Activated CD4-positive, CD25-positive, alpha-beta regulatory T cell treated with anti-CD3 and anti-CD28 coated beads, Interleukin-2, amount 50 U/mL, for 72 hours (primary cell): ENCODE results near the gene DNAH9.

Source experiments
- DNase-seq: peaks from one replicate; pipeline ENCODE4 v3.0.0; 2021

Gene DNAH9, protein sequence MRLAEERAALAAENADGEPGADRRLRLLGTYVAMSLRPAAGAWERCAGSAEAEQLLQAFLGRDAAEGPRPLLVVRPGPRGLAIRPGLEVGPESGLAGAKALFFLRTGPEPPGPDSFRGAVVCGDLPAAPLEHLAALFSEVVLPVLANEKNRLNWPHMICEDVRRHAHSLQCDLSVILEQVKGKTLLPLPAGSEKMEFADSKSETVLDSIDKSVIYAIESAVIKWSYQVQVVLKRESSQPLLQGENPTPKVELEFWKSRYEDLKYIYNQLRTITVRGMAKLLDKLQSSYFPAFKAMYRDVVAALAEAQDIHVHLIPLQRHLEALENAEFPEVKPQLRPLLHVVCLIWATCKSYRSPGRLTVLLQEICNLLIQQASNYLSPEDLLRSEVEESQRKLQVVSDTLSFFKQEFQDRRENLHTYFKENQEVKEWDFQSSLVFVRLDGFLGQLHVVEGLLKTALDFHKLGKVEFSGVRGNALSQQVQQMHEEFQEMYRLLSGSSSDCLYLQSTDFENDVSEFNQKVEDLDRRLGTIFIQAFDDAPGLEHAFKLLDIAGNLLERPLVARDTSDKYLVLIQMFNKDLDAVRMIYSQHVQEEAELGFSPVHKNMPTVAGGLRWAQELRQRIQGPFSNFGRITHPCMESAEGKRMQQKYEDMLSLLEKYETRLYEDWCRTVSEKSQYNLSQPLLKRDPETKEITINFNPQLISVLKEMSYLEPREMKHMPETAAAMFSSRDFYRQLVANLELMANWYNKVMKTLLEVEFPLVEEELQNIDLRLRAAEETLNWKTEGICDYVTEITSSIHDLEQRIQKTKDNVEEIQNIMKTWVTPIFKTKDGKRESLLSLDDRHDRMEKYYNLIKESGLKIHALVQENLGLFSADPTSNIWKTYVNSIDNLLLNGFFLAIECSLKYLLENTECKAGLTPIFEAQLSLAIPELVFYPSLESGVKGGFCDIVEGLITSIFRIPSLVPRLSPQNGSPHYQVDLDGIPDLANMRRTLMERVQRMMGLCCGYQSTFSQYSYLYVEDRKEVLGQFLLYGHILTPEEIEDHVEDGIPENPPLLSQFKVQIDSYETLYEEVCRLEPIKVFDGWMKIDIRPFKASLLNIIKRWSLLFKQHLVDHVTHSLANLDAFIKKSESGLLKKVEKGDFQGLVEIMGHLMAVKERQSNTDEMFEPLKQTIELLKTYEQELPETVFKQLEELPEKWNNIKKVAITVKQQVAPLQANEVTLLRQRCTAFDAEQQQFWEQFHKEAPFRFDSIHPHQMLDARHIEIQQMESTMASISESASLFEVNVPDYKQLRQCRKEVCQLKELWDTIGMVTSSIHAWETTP (N-terminal part only)

DNA sequence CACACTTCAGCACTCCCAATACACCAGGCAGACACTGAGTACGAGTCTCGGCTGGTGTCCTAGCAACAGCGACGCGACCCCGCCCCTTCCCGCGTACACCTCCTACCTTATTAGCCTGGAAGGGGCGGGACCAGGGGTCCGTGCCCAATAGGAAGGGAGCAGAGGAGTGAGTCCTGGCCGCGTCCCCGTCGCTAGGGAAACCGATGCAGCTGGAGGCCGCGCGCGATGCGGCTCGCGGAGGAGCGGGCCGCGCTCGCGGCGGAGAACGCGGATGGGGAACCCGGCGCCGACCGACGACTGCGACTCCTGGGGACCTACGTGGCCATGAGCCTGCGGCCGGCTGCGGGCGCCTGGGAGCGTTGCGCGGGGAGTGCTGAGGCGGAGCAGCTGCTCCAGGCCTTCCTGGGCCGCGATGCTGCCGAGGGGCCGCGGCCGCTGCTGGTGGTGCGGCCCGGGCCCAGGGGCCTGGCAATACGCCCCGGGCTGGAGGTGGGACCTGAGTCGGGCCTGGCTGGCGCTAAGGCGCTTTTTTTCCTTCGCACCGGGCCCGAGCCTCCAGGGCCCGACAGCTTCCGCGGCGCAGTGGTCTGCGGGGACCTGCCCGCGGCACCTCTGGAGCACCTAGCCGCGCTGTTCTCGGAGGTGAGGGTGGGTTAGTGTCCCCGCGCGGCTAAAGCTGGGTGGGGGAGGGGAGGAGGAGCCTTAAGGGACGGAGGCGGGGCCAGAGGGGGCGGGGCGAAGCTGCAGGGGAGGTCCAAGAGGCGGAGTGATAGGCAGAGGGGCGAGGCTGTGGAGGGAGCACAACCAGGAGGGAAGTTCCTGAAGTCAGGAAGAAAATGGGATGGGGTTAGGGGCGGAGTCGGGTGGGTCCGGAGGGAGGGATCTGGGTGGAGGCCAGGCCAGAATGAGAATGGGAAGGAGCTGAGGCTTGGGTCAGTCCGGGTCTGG lies at the start of gene DNAH9:
Gene DNAH9, plus strand, starts transcription at position 197 of the 948 bp plus-strand sequence. Its CDS starts 29 bp downstream, at position 226.
- DNase-seq = no peak

DNA sequence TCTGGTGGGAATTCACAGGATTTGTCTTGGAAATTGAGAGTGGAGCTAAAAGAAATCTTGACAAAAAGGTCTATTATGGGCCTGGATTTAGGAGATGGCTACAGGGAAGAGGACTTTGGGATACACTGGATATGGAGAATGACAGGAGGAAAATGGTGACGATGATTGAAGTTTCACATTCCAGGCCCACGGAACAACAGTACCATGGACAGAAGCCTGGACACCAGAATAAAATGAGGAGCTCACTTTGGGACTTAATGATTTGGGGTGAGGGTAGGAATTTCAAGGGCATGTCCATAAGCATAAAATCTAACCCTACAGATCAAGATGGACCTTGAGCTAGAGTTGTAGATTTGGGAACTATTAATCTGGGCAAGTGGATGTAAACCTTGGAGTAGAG lies 47.8 kb upstream of the DNAH9 start:
- DNase-seq = no peak

DNA sequence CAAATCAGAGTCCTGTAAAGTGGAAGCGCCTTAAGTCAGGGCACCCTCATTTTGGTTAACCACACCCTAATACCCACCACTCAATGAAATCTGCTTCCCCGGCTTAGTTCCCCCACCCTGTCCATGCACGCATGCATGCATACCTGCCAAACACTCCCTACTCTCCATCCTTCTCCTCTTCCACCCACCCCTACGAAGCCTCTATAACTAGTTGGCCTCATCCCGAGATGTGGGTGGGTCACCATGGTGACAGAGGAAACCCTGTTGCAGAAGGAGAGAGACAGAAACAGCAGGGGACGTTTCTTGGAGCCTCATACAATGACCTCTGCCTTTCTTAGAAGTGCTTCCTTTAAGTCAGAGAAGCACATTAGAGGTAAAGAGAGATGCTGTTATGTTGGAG lies 46.8 kb upstream of the DNAH9 start:
- DNase-seq = no peak

DNA sequence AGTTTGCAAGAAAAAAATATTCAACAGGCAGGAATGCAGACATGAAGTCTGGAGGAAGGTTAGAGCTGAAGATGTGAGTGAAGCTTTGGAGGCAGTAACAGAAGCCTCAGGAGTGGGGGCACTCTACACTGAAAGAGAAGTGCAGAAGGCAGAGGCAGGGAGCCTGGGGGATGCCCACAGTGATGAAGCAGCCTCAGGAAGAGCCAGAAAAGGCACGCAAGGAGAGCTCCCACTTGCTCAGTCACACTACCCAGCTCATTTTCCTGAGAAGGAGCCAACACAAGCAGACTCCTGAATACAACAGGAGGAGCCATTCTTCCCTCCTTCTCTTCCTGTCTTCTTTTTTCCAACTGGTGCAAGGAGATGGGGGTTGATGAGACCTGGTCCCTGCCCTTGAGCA lies 45.1 kb upstream of the DNAH9 start:
- no peak for DNase-seq

DNA sequence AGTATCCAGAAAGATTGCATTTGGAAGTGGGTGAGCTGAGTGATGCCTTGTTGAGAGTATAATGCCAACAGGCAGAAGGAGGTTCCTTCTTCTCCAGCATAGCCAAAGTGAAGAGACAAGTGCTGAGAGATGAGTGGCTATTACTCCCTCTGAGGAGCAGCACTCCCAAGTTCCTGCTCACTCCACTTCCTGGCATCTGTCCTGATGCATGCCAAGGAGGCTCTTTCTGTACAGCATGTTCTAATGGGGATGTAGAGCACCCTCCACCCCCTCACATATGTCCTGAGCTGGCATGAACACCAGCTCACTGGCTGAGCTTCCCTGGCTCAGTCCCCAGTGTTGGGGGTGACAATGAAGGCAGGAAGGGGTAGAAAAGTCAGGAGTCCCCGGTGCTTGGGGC lies 44.2 kb upstream of the DNAH9 start:
- DNase-seq = no peak

DNA sequence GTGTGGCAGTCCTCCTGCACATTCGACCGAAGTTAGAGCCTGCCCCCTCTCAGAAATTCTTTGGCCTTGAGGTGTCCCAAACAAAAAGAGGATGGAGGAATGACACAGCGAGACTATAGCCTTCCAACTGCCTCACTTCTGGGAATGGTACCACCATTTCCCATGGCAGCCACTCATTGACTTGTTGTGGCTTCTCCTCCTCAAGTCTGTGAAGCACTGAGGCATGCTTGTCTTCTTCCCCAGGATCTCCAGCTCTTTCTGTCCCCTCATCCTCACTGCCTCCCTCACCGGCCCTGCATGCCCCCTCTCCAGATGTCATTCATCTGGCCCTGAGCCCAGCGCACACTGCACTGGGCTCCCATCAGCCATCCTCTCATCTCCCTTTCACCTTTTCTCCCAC lies 43.7 kb upstream of the DNAH9 start:
- no peak for DNase-seq

DNA sequence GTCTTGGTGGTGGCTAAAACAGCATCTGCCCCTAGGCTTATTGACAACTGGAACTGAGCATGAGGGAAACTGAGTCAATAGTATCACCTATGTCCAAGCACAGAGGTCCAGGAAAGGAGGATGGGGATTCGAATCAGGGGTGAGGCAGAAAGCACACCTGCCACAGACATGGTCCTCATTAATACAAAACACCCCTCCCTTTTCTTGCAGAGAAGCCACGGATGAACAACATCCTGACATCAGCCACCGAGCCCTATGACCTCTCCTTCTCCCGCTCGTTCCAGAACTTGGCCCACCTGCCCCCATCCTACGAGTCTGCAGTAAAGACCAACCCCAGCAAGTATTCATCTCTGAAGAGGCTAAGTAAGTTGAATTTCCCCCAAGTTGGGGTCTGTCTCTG lies 42.7 kb upstream of the DNAH9 start:
- DNase-seq = no peak

DNA sequence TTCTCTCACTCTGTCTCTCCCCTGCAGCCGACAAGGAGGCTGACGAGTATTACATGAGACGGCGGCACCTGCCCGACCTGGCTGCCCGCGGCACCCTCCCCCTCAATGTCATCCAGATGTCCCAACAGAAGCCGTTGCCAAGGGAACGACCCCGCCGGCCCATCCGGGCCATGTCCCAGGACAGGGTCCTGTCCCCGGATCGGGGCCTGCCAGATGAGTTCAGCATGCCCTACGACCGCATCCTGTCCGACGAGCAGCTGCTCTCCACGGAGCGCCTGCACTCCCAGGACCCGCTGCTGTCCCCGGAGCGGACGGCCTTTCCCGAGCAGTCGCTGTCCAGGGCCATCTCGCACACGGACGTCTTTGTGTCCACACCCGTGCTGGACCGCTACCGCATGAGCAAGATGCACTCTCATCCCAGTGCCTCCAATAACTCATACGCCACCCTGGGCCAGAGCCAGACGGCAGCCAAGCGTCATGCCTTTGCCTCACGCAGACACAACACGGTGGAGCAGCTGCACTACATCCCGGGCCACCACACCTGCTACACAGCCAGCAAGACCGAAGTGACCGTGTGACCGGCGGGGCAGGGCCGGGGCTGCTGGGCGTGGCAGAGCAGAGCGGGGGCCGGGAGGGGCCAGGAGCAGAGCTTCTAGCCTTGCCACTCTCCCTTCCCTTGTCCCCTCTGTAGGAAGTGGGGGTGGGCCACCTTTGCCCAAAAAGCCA lies 40.4 kb upstream of the DNAH9 start:
- DNase-seq = no peak

DNA sequence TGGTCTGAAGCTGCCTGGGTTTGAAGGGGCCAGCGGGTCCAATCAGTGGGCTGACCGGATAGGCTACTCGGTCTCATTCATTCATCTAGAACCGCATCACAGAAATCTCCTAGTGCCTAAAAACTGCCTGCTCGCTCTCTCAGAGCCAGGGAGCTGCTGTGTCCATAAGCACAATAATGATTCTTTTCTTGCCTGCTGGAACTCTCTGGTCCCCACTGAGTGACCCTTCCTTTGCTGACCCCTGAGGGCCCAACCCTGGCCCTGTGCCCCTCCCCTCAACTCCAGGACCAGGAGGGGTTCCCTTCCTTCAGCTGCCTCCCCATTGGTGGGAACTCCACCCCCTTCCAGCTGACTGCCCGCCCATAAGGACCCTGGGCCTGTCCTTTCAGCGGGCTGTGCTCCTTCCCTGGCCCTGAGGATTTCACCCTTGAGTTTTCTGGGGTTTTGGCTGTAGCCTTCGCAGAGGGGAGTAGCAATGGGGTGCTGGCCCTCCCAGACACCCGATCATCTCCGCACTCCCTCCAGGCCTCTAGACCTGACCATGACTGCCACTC lies 39.5 kb upstream of the DNAH9 start:
- DNase-seq = no peak

DNA sequence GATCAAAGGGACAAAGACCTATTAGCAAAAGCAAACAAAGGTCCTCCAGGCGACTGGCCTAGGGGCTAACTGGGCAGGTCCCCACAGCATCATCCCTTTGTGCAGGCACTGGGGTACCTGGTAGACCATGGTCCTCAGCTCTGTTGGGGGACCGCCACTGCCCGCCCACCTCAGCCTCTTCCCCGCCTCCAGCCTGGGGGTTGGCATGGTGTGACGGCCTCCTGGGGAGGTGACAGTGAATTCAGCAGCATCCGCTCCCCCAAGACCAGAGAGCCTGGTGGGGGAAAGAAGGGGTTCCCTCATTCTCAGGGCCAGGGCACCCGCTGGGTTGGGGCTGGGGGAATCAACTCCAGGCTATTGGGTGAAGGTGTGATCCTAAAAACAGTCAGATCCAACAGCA lies 38.7 kb upstream of the DNAH9 start:
- no peak for DNase-seq

DNA sequence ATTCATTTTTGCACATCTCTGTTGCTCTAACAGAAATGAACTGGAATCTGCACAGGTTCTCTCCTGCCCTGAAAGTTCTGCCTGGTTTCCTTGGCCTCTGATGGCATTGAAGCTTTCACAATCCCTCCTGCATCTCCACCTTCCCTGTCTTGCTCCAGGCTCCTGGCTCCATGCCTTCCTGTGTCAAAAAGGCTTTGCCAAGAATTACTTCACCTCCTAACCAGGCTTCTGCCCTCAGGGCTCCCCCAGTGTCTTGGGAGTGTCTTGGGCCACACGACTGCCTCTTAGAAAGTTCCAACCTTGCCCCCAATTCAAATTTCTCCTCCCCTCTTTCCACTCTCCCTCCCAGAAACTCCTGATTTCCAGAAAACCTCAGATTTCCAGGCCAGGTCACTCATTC lies 37.0 kb upstream of the DNAH9 start:
- no peak for DNase-seq

DNA sequence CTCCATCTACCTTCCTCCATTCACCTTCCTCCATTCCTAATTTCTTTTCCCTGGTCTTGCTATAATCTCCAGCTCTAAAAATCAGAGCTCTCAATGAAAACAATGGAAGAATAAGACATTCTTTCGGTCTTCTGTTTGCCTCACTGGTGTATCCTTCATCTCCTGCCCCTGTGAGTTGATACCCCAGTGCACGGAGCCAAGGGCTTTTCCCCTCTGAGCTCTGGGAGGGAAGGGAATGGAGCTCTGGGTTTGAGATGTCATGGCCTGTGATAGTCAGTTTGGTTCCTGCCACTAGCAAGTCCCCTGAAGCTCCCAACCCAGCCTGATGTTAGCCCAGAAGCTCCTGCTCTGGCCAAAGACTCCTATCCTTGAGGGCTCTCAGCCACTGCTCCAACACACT lies 36.6 kb upstream of the DNAH9 start:
- DNase-seq = no peak

DNA sequence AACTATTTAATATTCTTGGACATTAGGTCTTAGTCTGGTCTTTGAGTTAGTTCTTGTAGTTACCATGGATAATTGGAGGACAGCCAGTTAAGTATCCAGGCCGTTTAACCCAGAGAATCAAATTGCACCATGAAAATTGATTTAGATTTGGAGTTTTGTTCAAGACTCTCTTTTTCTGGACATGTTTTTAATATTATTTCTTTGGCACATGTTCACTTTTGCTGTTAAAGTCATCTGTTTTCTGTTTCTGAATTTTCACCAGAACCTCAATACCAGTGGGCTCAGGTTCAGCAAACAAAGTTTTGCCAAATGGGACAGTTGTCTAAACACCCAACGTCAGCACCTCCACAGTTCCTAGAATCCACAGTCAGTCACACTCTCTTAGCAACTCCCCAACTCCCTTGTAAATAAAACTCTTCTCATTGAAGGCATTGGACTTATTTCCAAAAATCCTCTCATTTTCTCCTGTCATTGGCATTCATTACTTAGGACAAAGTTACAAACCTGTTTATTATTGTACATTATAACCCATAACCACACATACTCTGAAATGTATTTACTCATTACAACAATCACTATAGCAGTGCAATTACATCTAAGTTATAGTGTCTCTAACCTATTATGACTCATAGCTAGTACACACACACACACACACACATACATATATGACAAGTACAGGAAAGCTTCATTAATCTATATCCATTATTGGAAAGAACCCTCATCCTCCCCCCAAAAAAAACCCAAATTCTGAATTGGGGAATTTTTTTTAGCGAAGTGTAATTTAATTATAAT lies 33.5 kb upstream of the DNAH9 start:
- no peak for DNase-seq

DNA sequence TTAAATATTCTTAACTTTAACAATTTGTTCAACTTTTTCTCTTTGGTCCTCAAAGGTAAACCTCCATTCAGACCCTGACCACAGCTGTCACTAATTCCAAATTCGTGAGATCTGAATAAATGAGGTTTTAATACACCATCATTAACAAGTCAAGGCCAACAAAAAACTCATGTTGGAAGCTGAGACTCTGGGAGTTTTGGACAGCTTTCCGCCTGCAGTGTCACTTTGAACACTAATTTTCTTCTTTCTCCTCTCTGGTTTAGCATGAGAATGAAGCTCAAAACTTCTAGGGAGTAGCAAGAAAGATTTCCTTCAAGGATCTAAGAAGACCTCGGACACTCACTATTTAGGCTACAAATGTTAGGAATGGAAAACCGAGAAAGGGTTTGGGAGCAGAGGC lies 32.7 kb upstream of the DNAH9 start:
- DNase-seq = no peak

DNA sequence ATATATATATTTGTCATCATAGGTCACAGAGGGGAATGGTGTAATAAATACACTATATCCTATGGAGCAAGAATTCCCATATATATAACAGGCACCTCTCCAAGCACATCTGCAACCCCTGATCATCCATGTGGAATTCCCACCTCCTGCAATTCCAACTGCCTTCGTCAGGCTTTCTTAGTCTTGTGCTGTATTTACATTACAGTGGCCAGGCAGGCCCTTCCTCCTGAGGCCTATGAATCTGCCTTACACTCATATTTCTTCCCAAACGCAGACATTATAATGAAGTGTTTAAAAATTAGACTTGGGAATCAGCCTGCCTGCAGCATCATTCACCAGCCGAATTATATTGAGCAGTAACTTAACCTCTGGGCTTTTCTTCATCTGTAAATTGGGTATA lies 19.3 kb upstream of the DNAH9 start:
- no peak for DNase-seq

DNA sequence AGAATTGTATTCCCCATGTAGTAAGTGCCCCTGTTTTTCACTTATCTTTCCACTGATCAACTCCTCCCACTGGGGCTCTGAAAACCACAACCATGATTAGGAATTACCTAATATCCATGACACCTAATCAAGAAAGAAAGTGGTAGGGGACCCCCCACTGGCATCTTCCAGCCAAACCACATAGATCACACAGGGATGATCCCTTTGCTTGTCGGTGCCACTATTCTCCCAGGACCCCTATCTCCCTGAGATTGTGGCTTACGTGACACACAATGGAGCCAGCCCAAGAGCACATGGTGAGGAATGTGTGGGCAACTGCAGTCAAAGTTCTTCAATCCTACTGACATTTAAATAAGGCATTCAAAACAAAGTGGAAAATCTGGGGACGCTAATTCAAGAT lies 17.6 kb upstream of the DNAH9 start:
- DNase-seq = no peak

DNA sequence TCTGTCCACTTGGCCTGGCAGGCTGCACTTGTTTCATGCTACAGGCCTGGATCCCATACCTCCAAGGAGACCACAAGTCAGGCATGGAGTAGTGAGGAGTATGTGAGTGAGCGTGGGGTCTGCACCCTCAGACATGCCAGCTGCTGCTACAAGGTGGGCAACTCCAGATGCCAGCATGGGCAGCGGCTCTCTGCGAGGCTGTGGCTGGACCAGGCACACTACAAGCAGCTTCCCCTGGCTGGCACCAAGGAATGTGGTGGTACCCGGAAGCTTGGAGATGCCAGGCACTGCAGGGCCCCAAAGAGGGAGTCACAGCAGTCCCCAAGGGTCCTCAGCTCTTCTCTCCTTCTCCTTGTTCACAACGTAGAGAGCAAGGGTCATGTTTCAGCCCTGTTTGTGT lies 16.1 kb upstream of the DNAH9 start:
- DNase-seq = no peak

DNA sequence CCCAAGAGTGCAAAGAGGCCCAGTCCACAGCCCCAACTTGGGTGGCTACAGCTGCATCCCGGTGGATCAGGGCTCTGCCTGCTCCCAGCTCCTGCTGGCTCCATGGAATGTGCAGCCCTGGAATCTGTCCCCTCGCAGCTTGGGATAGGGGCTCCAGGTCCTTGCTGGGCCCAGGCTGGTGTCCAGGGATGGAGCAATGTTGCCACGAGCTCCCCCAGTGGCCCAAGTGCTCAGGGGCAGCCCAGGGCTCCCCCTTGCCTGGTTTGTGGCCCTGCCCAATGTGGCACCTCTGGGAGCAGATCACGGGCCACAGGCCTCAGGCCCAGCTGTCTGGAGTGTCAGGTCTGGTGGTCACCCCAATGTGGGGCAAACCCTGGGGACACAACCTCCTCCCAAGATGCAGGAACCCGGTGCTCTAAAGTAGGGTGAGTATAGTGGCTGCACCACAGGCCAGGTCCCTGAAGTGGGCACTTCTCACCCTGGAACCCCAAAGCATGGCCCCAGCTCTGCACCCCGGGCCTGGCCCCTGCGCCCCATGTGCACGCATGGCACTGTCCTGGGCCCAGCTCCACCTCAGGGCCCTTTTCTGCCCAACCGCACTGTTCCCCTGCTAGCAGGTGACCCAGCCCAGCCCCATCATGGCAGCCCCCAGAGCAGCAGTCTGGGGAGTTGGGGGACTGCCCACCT lies 14.8 kb upstream of the DNAH9 start:
- no peak for DNase-seq

DNA sequence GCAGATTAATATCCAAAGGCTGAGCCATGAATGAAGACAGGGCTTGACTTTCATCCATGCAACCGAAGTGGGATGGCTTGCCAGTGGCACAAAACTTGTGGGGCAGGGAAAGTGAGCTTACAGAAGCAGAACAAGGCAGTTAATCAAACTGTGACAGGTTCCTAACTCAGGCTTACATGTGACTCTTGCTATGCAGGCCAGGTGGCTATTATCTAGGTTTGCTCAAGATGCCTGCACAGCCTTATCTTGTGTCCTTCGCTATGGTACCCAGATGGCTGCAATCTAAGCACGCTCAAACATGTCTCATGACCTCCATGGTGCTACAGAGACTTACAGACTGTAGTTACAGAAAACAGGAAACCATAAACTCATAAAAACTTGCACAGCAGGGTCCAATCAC lies 8.6 kb upstream of the DNAH9 start:
- no peak for DNase-seq

DNA sequence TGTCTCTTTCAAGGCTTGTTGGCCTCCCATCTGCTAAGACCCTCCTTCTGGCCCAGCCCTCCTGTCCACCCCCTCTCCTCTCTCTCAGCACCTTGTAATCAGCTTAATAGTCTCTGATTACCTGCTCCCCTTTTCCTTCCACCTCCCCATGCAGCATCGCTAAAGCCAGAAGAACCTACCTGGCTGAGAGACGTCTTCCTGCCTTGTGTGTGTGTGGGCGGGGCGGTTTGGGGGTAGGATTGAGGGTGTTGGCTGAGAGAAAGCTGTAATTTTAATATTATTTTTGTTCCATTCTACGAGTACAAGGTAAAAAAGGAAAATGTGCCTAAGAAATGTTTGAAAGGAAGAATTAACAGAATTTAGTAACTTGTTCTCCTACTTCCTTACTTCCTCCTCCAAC lies 3.4 kb downstream of the DNAH9 start:
- DNase-seq = no peak
